ENCODE results near the gene CREB5.

CREB5 gene

DNA sequence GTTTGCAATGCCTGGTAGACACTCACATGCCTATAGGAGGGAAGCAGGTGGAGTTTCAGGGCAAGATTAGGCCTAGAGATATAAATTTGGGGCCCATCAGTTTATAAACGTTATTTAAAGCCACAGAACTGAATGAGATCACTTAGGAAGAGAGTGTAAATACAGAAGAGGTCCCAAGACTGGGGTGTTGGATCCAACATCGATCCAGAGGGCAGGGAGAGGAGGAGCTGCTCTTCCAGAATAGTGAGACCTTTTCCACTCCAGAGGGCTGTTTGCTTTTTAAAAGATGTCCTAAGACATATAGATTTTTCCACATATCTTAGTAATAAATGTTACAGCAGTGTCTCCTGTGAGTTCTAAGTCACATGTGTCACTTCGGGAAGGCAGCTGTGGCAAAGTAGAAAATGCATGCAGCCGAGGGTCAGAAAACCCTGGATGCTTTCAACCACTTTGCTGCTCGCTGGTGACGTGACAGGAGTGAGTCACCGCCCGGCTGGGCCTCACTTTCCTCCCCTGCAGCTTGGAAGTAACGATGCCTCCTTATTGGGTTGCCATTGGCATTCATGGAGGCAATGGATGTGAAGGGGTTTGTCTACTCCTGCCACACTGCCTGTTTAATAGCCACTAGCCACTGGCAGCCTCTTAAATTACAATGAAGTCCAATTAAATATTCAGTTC lies 450.4 kb downstream of the CREB5 start:
- Histone ChIP-seq H3K9ac (ENCODE audit: low read length in 2 of 2) (no peak overlapping the region), H3K4me3 (ENCODE audit: low read length in 2 of 2) (no peak overlapping the region), H3K4me1 (ENCODE audit: control insufficient read depth, insufficient read depth, low read length) (no peaks in the 10 kb centered on the region), H3K27me3 (ENCODE audit: control insufficient read depth in 1 of 2, insufficient read depth in 2 of 2, low read length in 2 of 2) (peaks cover 0 to 6% of the 10 kb centered on the region in 2 donors), H3K27ac (ENCODE audit: low read length) (no peak overlapping the region), H3K36me3 (ENCODE audit: control insufficient read depth in 2 of 2, insufficient read depth in 2 of 2, low read length in 2 of 2) (no peaks in the 10 kb centered on the region), H3K9me3 (ENCODE audit: control insufficient read depth in 2 of 2, low read length in 2 of 2) (no peaks in the 10 kb centered on the region)

DNA sequence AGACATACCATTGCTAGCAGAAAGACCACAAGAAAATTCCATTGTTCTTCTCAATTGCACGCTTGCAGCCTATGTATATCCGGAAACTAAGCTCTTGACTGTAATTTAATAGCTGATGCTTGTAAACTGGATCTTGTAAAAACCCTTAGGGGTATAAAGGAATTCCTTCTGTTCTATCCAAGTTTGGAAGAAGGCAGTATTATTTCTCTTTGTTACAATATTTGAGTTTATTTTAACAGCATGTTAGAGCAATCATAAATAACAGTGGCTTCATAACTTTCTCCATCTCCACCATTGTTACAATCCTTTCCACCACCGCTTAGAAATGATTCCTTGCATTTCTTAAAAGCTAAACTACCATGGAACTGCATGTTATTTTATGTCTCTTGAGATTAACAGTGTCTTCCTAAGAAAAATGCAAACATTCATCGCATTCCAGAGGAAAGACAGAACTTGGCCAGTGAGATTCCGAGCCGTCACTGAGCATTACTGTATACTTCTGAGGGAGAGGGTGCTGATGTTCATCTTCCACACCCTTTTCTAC lies 453.4 kb downstream of the CREB5 start:
- H3K9ac ChIP-seq (ENCODE audit: low read length in 2 of 2), result no peak overlapping the region
- H3K4me1 ChIP-seq (ENCODE audit: control insufficient read depth, insufficient read depth, low read length), result no peaks in the 10 kb centered on the region
- peaks cover 0 to 4% of the 10 kb centered on the region in 2 donors for H3K27me3 ChIP-seq (ENCODE audit: control insufficient read depth in 1 of 2, insufficient read depth in 2 of 2, low read length in 2 of 2)
- no peaks in the 10 kb centered on the region for H3K36me3 ChIP-seq (ENCODE audit: control insufficient read depth in 2 of 2, insufficient read depth in 2 of 2, low read length in 2 of 2)
- no peaks in the 10 kb centered on the region for H3K9me3 ChIP-seq (ENCODE audit: control insufficient read depth in 2 of 2, low read length in 2 of 2)
- no peak overlapping the region for H3K27ac ChIP-seq (ENCODE audit: low read length)
- H3K4me3 ChIP-seq (ENCODE audit: low read length in 2 of 2), result no peak overlapping the region

DNA sequence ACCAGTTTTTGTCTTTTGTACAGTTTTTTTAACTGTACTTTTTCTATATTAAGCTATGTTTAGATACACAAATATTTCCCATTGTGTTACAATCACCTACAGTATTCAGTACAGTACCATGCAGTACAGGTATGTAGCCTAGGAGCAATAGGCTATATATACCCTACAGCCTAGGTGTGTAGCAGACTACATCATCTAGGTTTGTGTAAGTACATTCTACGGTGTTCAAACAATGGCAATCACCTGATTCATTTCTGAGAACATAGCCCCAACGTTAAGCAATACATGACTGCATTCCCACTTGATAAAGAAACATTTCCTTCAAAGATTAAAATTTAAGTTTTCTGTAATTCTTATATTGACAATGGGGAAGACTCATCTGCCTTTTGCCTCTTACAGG lies 456.4 kb downstream of the CREB5 start:
- Histone ChIP-seq H3K4me1 (ENCODE audit: control insufficient read depth, insufficient read depth, low read length) (no peaks in the 10 kb centered on the region), H3K36me3 (ENCODE audit: control insufficient read depth in 2 of 2, insufficient read depth in 2 of 2, low read length in 2 of 2) (no peaks in the 10 kb centered on the region), H3K9ac (ENCODE audit: low read length in 2 of 2) (no peak overlapping the region), H3K4me3 (ENCODE audit: low read length in 2 of 2) (no peak overlapping the region), H3K9me3 (ENCODE audit: control insufficient read depth in 2 of 2, low read length in 2 of 2) (no peaks in the 10 kb centered on the region), H3K27ac (ENCODE audit: low read length) (no peak overlapping the region), H3K27me3 (ENCODE audit: control insufficient read depth in 1 of 2, insufficient read depth in 2 of 2, low read length in 2 of 2) (peaks cover 0 to 4% of the 10 kb centered on the region in 2 donors)

DNA sequence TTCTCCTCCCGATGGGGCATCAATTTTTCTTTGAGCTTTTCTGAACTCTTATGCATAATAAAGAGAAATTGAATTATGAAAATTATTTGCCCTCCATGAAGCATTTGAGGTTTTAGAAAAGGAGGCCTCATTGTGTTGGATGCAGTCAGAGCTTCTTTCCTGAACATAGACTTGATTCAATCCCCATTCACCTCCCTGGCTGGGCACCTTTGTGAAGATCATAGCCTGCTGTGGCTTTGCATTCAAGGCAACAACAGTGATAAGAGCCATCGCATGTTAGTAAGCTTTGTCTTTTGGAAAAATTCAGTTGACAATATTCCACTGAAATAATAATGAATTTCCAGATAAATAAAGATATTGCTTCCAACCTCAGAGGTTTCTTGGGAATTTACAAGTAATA lies 458.8 kb downstream of the CREB5 start:
- Histone ChIP-seq H3K27me3 (ENCODE audit: control insufficient read depth in 1 of 2, insufficient read depth in 2 of 2, low read length in 2 of 2) (peaks cover 0 to 4% of the 10 kb centered on the region in 2 donors), H3K4me3 (ENCODE audit: low read length in 2 of 2) (no peak overlapping the region), H3K9me3 (ENCODE audit: control insufficient read depth in 2 of 2, low read length in 2 of 2) (no peaks in the 10 kb centered on the region), H3K36me3 (ENCODE audit: control insufficient read depth in 2 of 2, insufficient read depth in 2 of 2, low read length in 2 of 2) (no peaks in the 10 kb centered on the region), H3K4me1 (ENCODE audit: control insufficient read depth, insufficient read depth, low read length) (no peaks in the 10 kb centered on the region), H3K27ac (ENCODE audit: low read length) (no peak overlapping the region), H3K9ac (ENCODE audit: low read length in 2 of 2) (no peak overlapping the region)

DNA sequence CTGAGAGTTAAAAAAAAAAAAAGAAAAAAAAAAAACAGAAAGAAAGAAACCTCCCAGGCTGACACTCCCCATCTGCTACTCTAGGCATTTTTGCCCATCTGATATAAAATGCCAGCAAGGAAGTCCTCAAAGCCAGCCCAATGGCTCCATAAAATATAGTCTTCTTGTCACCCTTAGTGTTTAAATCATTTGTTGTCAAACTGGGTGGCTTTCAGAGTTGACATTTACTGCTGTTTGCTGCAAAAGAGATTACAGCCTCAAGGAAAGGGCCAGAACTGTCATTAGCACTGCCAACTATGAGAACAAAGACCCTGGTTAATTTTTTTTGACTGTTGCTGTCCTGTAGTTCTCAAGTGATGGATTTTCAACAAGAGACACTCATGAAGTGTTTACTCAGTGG lies 459.3 kb downstream of the CREB5 start:
- no peaks in the 10 kb centered on the region for H3K36me3 ChIP-seq (ENCODE audit: control insufficient read depth in 2 of 2, insufficient read depth in 2 of 2, low read length in 2 of 2)
- no peaks in the 10 kb centered on the region for H3K4me1 ChIP-seq (ENCODE audit: control insufficient read depth, insufficient read depth, low read length)
- no peaks in the 10 kb centered on the region for H3K9me3 ChIP-seq (ENCODE audit: control insufficient read depth in 2 of 2, low read length in 2 of 2)
- H3K27ac ChIP-seq (ENCODE audit: low read length), result no peak overlapping the region
- H3K27me3 ChIP-seq (ENCODE audit: control insufficient read depth in 1 of 2, insufficient read depth in 2 of 2, low read length in 2 of 2), result peaks cover 0 to 2% of the 10 kb centered on the region in 2 donors
- H3K4me3 ChIP-seq (ENCODE audit: low read length in 2 of 2), result no peak overlapping the region
- H3K9ac ChIP-seq (ENCODE audit: low read length in 2 of 2), result no peak overlapping the region

DNA sequence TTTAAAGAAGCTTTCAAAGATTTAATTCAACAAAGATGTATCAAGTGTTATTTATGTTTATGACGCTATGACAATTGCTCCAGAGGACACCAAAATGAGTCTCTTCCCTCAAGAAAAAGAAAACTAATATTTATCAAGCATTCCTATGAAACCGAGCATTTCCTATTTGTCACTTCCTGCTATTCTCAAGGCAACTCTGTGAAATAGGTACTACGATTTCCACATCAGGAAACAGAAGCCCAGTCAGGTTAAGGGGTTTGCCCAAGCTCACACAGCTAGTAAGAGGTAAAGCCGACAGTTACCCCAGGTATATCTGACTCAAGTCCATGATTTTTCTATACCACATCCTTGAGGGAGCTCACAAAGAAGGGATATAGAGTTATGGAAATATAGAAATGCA lies 459.9 kb downstream of the CREB5 start:
- no peaks in the 10 kb centered on the region for H3K36me3 ChIP-seq (ENCODE audit: control insufficient read depth in 2 of 2, insufficient read depth in 2 of 2, low read length in 2 of 2)
- no peaks in the 10 kb centered on the region for H3K9me3 ChIP-seq (ENCODE audit: control insufficient read depth in 2 of 2, low read length in 2 of 2)
- H3K27ac ChIP-seq (ENCODE audit: low read length), result no peak overlapping the region
- peaks cover 0 to 2% of the 10 kb centered on the region in 2 donors for H3K27me3 ChIP-seq (ENCODE audit: control insufficient read depth in 1 of 2, insufficient read depth in 2 of 2, low read length in 2 of 2)
- no peak overlapping the region for H3K4me3 ChIP-seq (ENCODE audit: low read length in 2 of 2)
- H3K4me1 ChIP-seq (ENCODE audit: control insufficient read depth, insufficient read depth, low read length), result no peaks in the 10 kb centered on the region
- H3K9ac ChIP-seq (ENCODE audit: low read length in 2 of 2), result no peak overlapping the region

DNA sequence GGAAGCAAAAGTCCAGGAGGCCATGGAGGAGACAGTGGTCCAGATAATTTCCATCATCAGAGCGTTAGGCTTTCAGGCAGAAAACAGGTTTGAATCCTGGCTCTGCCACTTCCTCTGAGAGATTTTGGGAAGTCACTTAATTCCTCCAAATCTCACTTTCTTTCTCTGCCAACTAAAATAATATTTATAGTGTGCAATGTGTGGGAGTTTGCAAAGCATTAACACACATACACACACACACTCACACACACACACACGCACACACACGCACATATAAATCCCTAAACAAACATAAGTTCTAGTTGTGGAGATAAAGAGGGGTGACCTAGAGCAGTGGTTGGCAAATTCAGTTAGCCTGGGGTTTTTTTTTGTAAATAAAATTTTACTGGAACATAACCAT lies 461.0 kb downstream of the CREB5 start:
- Histone ChIP-seq H3K36me3 (ENCODE audit: control insufficient read depth in 2 of 2, insufficient read depth in 2 of 2, low read length in 2 of 2) (no peaks in the 10 kb centered on the region), H3K9ac (ENCODE audit: low read length in 2 of 2) (no peak overlapping the region), H3K4me1 (ENCODE audit: control insufficient read depth, insufficient read depth, low read length) (no peaks in the 10 kb centered on the region), H3K4me3 (ENCODE audit: low read length in 2 of 2) (no peak overlapping the region), H3K27ac (ENCODE audit: low read length) (no peak overlapping the region), H3K27me3 (ENCODE audit: control insufficient read depth in 1 of 2, insufficient read depth in 2 of 2, low read length in 2 of 2) (no peaks in the 10 kb centered on the region), H3K9me3 (ENCODE audit: control insufficient read depth in 2 of 2, low read length in 2 of 2) (no peaks in the 10 kb centered on the region)

DNA sequence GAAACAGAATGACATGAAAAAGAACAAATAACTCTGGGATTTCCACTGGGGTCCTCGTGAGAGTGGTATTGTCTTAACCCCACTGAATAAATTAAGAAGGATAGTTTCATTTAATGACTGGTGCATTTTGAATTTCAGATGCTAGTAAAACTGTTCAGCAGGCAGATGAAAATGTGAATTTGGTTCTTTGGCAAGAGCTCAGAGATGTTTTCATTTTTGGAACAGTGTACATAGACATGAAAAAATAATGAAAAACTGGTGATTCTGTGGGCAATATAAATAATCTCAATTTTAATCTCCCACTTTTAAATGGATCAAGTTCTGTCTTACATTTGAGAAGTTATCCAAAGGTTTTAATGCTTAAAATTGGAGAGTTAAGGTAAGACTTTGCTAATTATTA lies 461.7 kb downstream of the CREB5 start:
- Histone ChIP-seq H3K9me3 (ENCODE audit: control insufficient read depth in 2 of 2, low read length in 2 of 2) (no peaks in the 10 kb centered on the region), H3K4me3 (ENCODE audit: low read length in 2 of 2) (no peak overlapping the region), H3K9ac (ENCODE audit: low read length in 2 of 2) (no peak overlapping the region), H3K27ac (ENCODE audit: low read length) (no peak overlapping the region), H3K36me3 (ENCODE audit: control insufficient read depth in 2 of 2, insufficient read depth in 2 of 2, low read length in 2 of 2) (no peaks in the 10 kb centered on the region), H3K27me3 (ENCODE audit: control insufficient read depth in 1 of 2, insufficient read depth in 2 of 2, low read length in 2 of 2) (no peaks in the 10 kb centered on the region), H3K4me1 (ENCODE audit: control insufficient read depth, insufficient read depth, low read length) (no peaks in the 10 kb centered on the region)

Measured in stomach smooth muscle (tissue), 2 donors.